SHP77 (cell line): ENCODE results near the gene FAT1.

Experiments
- DNase-seq, 2 experiments: peaks; one replicate each; lab custom pipeline; 2025; lab: John Stamatoyannopoulos, UW

Gene FAT1

DNA sequence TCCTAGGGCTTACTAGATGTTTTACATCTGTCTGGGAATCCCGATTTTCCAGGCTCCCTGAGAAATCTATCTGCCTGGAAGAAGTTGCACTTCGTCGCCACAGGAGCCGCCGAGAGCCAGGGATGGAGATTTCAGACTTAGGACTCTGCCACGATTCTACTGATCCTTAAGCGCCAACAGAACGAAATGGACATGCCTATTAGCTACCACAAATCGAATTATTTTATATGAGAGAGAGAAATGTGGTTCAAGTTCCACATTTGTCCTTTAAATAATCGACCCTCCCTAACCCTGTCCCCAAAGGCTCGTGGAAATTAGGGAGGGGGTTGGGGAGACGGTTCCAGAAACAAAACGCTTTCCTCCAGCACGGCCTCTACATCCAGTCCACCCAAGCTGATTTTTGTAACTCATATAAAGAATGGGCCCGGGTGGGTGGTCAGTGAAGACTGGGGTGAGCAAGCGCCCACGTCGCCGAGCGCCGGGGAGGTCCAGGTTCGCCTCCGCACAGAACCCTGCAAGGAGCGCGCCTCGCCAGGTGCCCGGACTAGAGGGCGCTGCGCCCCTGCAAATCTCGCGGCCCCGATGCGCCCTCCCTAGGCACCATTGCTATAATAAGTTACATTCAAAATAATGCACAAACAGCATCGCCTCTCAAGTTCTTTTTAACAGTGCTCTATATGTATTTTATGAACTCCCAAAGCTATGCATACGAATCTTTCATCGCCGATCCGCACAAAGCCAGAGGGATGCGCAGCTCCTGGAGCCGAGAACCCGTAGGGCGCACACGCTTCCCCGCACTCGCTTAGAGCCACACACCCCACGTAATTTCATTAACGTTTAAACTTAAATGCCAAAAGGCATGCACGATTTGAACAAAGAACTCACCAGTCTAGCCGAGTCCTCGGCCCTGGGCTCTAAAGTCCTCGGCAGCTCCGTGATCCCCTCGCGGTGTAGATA lies 2.1 kb upstream of the FAT1 start:
- peak; percentile 57 to 77 for DNase-seq

DNA sequence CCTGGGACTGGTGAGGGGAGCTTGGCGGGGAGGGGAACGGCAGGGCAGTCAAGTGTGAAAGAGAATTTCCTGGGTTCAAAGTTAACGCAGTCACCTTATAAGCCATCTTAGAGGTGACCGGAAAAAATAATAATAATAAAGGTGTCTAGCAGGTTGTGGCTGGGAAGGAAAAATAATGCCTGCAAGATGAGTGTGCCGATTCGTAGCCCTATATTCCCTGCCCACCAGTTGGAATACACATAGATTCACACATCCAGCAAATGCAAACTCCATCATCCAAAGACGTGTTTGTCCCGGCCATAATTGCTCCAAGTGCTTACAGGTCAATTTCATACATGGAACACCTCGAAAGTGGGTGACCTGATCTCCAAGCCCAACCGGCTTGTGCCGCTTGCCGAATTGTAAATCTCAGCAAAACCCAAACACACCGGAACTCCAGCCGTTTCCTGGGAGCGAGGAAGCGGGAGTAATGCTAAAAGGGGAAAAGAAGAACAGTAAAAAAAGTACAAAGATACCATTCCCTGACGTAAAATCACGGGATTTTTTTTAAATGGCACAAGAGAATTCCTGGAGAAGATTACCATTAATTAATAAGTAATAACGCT lies 1.3 kb upstream of the FAT1 start:
- peak; percentile 12 to 23 for DNase-seq

DNA sequence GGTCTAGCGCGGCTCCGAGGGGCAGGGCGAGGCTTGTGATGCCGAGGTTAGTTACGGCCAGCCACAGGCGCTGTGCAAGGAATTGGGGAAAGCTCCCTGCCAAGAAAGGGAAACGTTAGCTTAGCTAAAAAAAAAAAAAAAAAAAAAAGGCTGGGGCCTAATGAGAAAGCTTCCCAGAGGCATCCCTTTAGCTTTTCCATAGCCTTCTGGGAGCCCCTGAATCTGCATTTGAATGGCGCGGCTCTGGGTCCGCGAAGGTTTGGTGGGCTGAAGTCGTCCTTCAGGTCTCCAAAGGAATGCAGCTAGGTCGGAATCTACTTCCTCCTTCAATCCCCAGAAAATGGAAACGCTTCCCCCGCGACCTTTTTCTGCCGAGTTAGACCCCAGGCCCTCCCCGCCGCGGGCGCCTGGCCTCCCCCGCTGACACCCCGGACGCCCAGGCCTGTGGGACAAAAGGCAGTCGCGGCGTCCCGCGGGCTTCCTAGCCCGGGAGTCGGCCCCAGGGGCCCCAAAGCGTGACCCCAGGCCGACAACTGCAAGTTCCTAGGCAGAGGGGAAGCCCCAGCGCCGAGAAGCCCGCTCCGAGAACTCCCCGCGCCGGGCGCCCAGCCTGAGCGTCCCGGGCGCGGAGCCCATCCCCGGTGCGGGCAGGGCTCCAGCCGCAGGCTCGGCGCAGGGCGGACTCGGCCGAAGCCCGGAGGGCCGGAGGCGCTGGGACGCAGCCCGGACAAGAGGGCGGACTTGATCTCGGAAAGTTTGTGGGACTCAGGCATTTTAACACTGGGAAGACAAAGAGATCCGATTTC lies 605 bp upstream of the FAT1 start:
- DNase-seq, result peak in 1 of 2 experiments; percentile 43

DNA sequence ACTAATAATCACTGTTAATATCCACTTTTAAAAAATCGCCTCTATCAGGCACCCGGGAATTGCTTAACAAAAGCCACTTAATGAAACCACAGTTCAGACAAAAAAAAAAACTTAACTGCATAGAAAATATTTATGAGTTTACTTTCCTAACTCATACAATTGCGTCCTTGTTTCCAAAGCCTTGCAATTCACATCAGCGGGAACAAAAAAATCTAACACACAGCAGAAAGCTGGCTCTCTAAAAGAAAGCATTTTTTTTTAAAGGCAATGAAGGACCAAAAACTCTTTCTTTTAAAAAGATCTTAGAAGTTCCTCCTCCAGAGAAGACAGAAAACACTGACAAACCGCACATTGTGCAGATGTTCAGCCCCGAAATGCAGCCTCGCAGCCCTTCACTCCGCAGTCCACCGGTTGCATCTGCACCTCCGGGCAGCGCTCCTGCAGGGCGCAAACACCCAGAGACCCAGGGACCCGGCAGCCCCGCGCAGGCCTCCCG lies 812 bp downstream of the FAT1 start:
- DNase-seq, result peak in 1 of 2 experiments; percentile 45

DNA sequence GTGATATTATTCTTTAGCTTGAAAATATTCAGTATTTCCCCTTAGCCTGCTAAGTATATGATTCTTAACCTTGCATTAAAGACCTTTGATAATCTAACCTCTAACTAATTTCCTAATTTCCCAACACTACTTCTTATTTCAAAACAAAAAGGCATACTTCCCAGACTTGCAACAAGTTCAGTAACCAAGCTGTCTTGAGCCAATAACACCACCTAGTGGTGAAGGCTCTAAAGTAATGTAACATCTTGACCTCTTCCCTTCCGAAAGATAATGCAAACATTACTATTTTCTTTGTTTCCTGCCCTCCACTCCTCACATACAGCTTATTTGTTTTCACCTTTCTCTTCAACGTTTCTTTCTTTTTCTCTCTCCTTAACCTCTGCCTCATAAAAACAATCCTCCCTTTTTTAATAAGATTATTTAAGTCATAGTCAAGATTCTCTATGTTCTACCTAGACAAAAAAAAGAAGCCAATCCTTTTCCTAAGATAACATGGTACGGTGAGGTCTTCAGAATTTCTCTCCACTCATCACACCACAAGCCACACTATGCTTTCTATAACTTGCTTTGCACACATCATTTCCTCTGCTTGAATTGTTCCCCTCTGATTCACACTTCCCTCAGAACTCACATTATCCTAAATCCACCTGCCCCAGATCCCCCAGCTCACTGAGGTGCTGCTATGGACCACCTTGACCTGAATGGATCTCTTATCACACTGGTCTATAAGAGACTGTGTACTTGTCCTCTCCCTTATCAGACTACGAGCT lies 3.5 kb downstream of the FAT1 start:
- DNase-seq, result peak; percentile 20 to 55

DNA sequence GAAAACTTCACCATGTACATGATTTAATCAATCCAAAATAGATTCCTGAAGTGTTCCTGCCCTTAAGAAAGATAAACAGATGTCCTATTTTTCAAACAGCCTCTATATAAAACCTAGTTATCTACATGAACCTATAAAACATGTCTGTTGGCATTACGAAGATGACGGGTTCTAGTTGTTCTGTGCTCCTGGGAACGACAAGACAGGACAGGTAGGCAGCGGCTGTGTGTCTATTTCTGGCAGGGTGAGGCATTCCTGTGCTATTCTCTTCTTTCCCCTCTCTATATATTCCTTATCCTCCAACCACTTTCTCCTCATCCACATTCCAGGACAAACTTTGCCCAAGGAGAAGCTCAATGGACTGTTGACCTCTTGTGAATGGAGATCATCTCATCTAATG lies 6.1 kb downstream of the FAT1 start:
- DNase-seq, result no peak

DNA sequence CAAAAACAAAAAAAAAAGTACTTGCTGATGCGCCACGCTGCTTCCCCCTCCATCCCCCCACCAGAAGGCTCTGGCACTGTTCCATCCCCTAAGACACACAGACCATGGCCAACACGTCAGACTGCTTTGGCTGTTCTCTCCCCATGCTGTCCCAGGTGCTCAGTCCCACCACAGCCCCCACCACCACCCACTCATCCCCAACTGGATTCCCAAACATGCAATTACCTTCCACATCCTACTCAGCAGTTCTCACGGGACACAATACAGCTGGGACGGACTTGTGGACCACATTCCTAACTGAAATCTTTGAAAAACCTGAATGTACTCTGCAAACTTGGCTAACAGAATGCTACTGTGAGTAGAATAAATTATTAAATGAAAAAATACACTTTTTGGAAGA lies 8.6 kb downstream of the FAT1 start:
- no peak for DNase-seq

DNA sequence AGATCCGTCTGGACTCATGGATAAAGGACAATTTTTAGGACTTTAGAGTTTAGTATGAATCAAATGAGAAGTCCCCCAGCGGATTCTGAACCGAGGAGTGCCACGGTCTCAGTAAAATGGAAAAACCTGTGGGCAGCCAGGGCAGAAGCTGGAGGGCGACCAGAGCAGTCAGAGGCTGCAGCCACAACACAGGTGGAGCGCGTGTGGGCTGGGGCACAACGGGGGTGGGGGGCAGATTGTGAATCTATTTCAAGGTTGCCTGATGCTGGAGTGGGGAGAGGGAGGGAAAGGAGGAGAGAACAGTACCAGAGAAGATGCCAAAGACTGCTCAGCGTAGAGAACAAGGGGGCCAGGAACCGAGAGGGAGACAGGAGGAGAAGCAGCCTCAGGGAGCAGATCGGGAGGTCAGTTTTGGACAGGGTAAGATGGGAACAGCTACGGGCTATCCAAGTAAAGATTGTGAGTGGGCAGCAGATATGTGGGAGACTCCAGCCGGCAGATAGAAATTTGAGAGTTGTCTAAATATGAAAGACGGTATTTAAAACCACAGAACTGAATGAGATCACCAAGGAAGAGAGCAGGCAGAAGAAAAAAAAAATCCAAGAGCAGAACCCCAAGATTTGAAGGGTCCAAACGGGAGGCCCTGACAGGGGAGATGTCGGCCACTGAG lies 9.5 kb downstream of the FAT1 start:
- DNase-seq, result no peak

DNA sequence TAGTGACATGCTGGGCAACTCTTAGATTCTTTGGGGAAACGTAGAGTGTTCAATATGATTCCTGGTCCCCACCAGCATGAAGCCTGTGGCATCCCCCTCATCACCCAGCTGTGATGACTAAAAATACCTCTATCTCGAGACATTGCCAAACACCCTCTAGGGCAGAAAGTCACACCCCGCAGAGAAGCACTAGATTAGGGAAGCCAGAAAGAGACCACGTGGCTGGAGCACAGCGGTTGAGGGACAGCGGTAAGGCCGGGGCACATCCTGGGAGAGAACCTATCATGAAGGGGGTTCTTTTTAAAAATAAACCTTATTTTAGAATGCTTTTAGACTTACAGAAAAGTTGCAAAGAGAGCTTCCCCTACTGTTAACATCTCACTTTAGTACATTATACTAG lies 11.0 kb downstream of the FAT1 start:
- no peak for DNase-seq

DNA sequence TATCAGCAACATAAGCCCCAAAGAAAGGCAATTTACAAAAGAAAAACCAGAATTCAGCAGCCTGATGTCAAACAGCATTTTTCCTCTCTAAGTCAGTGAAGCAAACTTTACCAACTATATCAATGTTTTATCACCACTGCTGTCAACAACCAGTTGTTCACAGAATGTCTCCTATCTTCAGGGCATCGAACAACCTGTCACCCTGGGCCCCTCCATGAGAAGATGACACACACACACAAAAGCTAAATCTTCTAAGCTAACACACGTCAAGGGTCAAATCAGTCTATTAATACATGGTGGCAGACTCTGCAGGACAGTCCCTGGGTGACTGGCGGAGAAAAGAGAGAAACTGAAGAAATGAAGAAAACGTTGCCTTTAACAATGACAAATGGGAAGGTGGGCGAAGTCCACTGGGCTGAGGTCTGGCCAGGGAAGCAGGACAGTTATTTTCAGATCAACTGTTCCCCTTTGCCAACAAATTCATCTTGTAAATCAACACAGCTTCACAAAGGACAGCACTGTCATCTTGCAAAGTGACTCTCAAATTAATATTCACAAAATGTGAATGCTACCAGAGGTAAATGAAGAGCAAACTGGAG lies 13.0 kb downstream of the FAT1 start:
- DNase-seq, result no peak

DNA sequence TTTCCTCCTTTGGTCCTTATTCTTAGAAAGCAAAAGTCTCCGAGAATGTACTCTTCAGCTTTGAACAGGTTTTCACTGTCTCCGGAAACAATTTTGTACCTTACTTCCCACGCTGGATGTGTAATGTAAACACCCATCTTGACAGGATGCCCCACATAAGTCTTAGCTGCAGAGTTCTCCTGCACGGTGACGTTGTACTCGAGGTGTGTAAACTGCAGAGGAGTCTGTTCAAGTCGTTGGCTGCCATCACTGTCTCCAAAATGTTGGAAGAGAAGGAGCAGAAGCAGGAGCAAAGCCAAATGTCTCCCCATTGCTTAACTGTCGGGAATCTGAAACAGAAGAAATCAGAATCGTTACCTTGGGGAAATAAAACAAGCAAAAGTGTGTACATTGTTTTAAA lies 14.1 kb downstream of the FAT1 start:
- no peak for DNase-seq

DNA sequence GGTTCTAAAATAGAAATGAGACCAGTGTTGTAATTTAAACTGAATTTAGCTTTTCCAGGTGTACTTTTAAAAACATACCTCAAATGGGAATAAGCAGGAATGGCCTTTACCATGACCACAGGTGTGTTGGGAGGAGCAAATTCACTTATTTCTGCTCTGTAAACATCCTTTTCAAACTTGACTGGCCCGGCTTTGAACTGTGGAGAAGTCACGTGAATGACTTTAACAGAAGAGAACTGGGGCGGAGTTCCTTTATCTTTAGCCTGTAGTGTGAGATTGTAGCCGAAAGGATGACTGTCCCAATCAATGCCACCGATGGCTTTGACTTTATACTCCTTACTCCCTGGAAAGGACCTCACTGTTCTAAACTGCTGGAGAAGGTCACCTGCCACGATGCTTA lies 15.1 kb downstream of the FAT1 start:
- no peak for DNase-seq

DNA sequence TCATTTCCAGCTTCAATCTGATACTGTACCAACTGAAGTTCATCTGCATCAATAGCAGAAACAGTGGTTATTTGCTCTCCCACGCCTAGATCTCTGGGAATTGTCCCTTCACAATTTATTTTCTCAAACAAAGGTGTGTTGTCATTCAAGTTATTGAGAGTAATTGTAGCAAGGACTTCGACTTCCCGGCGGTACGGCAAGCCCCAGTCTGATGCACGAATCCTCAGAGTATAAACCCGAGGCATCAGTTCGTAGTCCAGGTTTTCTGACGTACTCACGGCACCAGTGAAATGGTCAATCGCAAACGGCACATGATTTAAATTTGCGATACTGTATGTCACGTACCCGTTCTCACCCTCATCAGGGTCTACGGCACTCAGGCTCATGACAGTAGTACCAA lies 15.7 kb downstream of the FAT1 start:
- no peak for DNase-seq

DNA sequence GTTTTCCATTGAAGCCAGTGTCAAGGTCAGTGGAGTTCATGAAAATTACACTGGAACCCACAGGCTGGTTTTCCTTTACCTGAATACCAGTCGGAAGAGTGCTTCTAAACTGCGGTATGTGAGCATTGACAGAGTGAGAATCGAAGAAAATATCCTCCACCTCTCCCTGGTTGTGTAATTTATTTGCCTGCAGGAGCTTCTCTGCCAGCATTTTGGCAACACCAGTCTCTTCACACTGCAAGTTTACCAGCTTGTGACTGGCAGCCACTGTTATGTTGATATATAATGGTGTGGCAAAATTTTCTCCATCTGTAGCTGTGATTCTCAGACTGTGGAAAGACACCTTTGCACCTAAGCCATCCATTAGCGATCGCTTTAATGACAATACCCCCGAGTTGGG lies 16.1 kb downstream of the FAT1 start:
- DNase-seq, result no peak

DNA sequence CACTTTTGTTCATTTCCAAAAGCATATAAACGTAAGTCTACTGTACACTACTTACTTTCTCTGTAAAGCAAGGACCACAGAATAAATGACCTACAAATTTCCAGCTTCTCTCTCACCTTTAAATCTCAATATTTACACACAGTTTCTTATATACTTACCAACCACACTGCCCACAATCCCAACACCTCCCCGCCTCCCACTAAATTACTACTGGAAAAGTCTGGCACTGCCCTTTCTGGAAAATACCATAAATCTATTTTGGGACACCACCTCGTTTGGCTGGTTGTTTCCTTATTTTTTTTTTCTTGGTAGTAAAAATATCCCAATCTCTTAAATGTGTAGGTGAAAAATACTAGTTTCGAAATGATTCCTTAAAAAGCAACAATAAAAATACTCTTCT lies 19.6 kb downstream of the FAT1 start:
- DNase-seq, result no peak

DNA sequence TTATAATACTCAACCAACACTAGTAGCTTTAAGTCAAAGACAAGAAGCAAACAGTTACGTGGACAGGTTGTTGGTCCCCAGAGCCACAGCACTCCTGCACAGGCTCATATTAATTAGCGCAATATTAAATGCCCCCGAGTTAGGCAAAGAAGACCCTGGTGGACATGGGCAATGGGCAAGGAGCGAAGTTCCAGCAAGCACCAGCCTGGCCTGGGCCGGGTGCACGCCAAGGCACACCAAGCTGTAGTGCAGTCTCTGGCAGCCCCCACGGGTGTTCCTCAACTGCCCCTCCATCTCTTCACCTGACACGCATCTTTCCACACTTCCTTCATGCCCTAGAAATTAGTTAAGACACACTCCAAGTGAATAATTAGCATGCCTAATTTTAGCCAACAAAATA lies 20.1 kb downstream of the FAT1 start:
- no peak for DNase-seq

DNA sequence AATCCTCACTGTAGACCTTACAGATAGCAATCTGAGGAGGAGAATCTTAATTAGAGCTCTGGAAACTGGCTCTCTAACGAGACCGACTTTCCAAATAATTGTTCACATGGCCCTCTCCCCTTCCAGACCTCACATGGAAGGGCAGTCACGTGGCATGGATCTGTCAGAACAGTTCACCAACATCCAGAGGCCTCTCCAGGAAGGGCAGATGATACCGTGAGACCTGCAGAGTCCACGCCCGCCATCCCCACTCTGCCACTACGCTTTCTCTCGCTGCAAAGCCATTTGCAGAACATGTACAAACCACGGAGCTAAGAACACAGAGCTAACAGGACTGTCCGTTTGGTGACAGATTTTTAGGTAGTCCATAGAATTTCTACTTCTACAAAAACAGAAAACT lies 20.7 kb downstream of the FAT1 start:
- no peak for DNase-seq

DNA sequence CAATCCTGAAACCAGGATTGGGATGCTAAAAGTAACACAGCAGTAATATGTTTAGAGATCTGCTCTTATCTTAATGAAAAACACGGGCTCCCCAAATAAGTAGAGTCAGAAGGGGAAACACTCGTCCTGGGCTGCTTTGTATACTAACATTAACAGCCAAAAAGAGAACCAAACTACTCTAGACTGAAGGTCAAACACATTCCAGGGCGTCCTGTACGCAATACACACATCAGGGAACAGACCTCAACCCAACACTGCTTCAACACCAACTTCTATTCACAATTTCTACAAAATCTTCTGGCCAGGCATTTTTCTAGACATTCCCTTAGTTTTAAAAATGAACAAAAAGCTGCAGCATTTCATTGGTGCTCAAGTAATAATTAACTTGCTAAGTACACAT lies 21.4 kb downstream of the FAT1 start:
- DNase-seq, result no peak

DNA sequence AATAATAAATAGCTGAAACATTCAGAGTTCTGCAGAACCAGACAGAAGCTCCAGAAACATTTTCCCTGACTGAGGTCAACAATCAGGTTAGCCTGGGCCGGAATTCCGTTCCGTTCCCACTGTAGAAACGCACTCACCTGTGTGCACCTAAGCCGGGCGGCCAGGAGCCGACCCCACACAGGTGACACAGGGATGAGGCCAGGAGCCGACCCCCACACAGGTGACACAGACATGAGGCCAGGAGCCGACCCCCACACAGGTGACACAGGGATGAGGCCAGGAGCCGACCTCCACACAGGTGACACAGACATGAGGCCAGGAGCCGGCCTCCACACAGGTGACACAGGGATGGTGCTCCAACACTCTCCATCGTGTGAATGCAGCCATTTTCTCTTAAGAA lies 21.9 kb downstream of the FAT1 start:
- no peak for DNase-seq

DNA sequence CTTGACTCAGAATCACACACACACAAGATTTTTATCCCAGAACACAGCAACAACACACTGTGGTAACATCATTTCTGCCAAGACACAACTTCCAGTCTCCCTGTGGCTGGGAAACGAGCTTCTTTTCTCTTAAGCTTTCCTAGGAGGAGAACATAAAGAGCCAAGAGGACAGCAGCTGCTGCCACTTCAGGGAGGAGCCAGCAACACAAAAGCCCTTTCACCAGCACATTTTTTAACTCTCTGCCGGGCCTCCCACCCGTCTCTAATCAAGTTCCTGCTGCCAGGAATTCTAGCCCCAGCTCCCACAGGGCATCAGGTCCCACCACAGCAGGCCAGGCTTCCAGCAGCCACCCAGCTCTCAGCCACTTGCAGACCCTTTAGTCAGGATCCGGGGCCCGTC lies 22.4 kb downstream of the FAT1 start:
- peak; percentile 15 to 52 for DNase-seq

DNA sequence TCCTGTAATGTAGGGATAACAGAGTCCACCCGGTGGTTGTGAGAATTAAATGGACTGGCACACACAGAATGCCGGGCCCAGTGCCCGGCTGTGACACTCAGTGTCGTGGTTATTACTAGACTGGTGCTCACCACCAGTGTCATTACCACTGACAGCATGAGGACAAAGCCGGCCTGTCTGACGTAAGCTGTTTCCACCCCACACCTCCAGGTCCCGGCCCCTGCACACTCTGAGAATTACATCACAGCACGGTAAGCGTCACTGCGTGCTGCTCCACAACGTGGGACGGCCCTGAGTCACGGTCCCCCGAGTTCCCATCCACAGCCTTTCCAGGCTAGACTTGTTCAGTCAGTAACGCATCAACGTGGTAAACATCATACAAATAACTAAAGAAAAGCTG lies 22.9 kb downstream of the FAT1 start:
- no peak for DNase-seq
